Dermis blood vessel endothelial cell (primary cell): ENCODE measurements around the gene KAT8. TPM values are rescaled to one million over a fixed set of nuclear protein-coding genes. Genes with fewer than 3 reads are reported as not detected.
A peak's percentile ranks its signal among the peaks of the same experiment; 100 is the strongest.
"Not testable (repeated sequence)": the region's sequence is repeated elsewhere in the genome, so short reads cannot be mapped to it uniquely, and the experiment has no call there.

ENCODE experiments used
- DNase-seq: peaks from one replicate; pipeline ENCODE4 v3.0.0; 2010
- total RNA-seq: library from RNA; depleted of rRNA; stranded (reverse); fragments of >200 nt; gene quantifications from 2 replicates; pipeline ENCODE4 v1.2.3, GENCODE V29; 2014

Gene KAT8
- total RNA-seq, 1 donor from 2014 or later, result 38.3 TPM

DNA sequence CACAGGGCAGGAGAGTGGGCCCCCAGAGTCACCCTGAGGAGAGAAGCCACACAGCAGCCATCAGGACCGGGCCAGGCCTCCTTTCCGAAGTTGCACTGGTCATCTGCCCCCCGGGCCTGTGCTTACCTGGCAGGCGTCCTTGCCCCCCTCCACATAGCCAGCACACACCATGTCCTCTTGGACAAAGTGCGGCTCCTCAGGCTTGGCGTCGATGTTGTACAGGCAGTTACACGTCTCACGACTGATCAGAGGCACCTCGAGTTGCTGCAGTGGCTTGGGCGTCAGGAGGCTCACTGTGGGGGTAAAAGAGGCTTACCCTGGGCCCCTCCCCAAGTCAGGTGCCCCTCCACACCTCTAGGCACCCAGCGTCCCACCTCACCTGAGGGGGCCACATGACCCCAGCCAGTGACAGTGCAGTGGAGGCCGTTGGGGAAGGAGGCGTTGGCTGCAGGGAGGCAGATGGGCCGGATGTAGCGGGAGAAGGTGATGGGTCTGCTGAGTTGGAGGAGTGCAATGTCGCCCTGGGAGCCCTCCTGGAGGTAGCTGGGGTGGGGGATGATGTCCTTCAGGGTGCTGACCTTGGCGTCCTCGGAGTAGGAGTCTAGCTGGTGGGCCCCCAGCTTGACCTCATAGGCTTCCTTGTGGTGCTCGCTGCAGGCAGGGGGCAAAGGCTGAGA lies 15.0 kb downstream of the KAT8 start:
- DNase-seq, result no peak

DNA sequence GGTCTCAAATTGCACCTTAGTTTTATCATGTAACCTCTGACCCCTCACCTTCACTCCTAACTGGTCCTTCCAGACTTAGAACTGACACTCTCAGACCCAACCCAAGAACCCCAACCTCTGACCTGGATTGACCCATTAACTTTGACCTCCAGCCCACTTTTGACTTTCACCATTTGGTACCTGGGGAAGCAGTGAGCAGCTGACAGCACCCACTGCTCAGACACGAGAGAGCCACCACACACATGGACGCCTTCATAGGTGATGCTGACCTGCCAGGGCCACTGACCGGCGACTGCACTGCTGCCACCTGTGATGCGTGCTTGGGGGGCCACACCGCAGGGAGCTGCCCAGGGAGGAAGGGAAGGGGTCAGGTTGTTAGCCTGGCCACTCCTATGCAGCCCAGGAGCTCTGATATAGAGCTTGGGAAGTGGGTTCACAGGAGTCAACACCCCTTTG lies 15.6 kb downstream of the KAT8 start:
- DNase-seq, result no peak

DNA sequence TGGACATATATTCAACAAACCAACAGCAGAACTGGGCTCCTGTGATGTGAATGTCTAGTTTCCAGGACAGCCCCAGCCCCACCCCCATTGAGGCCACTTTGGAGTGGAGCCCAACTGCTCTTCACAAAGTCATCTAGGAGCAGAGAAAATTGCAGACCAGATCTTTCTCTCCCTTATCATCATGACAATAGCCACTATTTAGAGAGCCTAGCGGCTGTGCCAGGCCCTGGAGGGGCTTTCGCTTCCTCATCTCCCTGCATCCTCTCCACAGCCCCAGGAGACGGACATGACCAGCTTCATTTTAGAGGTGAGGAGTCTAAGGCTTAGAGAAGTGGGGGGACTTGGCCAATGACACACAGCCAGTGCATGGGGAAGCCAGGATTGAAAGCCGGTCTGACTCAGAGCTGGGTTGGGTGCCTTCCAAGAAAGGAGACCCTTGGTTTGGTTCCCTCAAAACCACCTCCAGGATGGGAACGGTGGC lies 16.7 kb downstream of the KAT8 start:
- DNase-seq, result no peak

DNA sequence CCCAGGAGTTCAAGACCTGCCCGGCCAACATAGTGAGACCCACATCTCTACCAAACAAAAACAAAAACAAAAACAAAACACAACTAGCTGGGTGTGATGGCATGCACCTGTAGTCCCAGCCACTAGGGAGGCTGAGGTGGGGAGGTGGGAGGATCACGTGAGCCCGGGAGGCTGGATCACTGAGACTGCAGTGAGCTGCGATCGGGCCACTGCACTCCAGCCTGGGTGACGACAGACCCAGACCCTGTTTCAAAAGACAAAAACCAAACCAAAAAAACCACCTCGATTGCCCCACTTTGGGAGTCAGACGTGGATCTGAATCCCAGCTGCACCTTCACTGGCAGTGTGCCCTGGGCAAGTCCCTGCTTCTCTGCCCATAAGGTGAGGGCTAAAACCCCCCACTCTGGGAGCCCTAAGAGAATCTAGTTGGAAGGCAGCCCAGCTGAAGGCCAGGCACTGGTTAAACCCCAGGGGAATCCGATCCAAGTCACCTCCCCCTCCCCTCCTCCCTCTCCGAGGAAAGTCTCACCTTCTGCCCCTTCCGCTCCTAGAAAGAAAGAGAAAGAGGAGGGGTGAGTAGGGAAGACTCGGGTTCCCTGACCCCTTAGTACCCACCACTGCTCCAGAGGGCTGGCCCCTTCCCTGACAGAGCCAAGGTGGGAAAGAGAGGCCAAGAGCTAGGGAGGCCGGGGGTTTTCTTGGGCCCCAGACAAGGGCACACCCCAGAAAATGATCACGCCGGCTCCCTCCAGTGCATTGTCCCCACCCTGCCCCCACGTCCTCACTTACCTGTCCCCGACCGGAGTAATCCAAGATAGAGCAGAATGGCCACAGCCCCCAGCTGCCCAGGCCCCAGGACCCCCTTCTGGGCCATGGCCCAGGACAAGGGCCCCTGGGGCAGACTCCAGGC lies 17.4 kb downstream of the KAT8 start:
- no peak for DNase-seq

DNA sequence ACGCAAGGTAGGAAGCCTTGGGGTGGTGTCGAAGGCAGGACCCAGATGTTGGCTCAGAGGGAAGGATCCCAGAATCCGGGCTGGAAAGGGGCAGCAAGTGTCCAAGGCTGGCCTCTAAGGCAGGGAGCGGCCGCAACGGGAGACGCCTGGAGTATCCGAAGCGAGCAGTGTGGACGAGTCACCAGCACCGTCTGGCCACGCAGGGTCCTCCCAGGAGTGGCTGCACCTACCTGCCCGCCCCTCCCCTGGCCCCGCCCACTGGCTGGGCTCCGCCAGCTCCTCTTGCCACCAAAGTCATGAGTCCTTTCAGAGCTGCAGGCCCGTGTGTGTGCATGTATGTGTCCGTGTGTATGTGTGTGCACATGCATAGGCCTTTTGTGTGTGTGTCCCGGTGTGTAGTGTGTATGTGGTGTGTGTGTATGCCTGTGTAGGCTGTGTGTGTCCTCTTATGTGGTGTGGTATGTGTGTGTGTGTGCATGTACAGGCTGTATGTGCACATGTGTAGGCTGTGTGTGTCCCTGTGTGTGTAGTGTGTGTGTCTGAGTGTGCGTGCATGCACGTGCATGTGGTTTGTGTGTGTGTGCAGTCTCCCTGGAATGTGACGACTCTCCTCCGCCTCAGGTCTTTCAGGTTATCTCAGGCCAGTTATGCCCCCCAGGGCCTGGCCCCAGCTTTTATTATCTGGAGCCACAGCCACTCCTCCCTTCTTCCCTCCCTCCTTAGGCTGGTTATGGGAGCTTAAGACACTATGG lies 18.2 kb downstream of the KAT8 start, which contains the start of gene PRSS8:
TSS of gene PRSS8 (minus strand) at position 193 of the 752 bp plus-strand sequence. CDS start 229 bp downstream, outside the sequence.
- no peak for DNase-seq

DNA sequence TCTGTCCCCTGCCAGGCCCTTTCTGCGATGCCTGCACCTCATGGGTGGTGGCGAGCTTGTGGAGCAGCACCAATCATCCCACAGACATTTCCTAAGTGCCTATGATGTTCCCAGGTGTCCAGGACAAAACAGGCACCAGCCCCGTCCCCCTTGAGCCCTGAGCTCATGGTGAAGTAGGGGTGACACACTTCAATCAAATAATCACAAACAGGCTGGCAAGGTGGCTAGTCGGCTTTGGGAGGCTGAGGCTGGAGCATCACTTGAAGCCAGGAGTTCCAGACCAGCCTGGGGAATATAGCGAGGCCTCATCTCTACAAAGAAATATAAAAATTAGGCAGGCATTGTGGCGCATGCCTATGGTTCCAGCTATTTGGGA lies 18.8 kb downstream of the KAT8 start:
- DNase-seq, result no peak

DNA sequence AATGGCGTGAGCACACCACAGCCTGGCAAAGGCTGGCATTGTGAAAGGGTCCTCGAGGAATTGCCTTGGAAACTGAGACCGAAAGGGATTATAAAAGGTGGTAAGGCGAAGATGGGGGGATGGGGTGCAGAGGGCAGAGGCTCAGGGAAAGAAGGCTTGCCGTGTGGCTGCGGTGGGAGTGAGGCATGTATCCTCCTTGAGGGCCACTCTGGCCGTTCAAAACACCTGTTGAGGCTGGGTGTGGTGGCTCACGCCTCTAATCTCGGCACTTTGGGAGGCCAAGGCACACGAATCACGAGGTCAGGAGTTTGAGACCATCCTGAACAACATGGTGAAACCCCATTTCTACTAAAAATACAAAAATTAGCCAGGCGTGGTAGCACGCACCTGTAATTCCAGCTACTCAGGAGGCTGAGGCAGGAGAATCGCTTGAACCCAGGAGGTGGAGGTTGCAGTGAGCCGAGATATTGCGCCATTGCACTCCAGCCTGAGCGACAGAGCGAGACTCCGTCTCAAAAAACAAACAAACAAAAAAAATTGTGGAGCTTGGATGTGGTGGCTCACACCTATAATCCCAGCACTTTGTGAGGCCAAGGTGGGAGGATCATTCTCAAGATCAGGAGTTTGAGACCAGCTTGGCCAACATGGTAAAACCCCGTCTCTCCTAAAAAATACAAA lies 19.5 kb downstream of the KAT8 start:
- DNase-seq, result not testable (repeated sequence)

DNA sequence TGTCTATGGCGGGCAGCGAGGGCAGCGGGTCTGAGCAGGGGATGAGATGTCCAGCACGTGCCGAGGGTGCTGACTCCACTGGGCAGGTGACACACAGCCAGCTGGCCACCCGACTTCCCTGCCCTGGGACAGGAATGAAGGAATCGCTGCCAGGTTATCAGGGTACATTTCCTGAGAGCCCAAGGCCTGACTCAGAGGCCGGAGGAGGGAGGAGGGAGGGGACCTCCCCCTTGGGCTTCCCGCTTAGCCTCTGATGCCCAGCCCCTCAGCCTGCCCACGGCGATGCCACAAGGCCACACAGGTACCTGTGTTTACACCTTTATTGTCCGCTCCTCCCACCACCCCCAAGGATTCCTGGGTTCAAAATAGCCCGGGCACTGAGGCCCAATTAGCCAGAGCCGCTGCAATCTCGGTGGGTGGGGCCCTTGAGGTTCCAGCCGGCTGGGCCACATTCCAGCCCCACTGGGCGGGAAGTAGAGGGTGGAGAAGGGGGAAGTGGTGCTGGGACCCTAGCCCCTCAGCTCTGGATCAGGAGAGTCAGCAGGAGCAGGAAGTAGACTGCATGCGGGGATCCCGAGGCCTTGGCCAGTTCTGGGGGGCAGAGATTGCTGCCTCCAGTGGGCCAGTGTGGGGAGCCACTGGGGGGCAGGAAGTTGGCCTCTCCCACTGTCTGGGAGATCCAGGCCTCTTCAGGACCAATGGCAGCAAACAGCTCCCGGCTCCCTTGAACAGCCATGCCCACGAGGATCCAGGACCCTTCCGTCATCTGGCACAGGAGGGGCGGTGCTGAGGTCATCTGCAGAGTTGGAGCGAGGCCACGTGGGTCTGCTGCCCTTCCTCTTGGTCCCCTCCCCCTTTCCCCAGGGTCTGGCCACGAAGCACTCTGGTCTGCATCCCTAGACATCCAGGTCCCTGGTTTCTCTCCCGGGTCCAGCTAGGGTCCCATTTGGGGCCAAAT lies 21.4 kb downstream of the KAT8 start:
- DNase-seq, result peak; percentile 83

DNA sequence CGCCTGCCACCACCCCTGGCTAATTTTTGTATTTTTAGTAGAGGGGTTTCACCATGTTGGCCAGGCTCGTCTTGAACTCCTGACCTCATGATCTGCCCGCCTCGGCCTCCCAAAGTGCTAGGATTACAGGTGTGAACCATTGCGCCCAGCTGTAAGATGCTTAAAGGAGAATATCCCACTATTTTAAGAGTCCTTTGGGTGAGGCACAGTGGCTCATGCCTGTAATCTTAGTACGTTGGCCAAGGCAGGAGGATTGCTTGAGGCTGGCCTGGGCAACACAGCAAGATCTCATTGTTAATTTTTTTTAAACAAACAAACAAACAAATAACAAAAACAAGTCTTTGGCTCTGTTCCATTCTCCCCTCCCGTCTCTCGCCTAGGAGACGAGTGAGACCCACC lies 23.6 kb downstream of the KAT8 start:
- not testable (repeated sequence) for DNase-seq

DNA sequence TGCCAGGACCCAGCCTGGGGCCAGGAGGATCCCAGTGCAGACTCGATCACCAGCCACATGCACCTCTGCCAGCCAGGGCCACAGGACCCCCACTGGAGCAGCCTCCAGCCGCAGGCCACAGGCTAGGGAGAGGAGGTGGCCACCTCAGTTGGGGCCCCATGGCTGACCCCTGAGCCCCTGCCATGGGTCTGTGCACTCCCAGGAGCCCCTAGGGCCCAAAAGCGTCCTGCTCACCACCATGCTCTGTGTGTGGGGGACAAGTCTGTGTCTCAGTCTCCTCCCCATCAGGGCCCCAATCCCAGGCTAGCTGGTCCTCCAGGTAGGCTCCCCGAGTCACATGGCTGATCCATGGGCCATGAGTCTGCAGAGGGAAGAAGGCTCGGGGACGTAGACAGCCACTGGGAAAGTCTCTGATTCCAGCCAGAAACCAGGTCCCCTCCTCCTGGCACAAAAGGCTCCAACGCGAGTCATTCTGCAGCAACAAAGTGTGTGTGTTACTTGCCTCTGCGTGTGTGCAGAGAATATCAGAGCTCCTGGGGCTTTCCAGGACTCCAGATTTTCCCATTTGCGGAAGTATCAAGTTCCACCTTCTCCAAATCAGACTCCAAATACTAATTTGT lies 24.1 kb downstream of the KAT8 start:
- no peak for DNase-seq

DNA sequence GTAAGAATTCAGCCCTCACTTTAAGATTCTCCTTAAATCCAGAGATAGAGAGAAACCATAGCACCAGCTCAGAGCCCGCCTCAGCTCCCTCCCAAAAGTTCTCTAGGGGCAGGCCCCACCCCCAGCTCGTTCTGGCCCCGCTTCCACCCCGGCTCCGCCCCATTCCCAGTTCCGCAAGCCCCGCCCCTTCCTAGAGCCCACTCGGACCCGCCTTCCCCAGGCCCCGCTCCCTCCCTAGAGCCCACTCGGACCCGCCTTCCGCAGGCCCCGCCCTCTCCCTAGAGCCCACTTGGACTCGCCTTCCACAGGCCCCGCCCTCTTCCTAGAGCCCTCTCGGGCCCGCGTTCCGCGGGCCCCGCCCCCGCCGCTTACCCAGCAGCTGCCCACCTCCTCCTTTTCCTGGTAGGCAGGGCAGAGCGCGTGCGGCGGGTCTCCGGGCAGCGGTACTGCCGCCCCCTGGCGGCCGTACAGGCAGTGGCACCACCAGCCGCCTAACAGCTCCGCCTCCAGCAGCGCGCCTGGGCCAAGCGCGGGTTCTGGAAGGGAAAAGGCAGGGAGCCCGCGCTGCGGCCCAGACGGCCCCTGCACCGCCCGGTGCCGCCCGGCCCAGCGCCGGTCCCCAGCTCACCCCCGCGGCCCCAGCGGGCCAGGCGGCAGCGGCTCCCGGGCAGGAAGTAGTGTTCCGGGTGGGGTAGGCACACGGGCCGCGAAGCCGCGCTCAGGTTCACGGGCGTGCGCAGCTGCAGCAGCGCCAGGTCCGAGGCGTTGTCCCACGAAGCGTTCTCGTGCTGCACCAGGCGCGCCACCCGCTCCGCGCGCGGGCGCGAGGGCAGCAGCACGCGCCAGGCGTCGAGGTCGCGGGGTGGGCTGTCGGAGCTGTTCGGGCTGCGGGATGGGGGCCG lies 24.9 kb downstream of the KAT8 start:
- DNase-seq, result peak; percentile 99

DNA sequence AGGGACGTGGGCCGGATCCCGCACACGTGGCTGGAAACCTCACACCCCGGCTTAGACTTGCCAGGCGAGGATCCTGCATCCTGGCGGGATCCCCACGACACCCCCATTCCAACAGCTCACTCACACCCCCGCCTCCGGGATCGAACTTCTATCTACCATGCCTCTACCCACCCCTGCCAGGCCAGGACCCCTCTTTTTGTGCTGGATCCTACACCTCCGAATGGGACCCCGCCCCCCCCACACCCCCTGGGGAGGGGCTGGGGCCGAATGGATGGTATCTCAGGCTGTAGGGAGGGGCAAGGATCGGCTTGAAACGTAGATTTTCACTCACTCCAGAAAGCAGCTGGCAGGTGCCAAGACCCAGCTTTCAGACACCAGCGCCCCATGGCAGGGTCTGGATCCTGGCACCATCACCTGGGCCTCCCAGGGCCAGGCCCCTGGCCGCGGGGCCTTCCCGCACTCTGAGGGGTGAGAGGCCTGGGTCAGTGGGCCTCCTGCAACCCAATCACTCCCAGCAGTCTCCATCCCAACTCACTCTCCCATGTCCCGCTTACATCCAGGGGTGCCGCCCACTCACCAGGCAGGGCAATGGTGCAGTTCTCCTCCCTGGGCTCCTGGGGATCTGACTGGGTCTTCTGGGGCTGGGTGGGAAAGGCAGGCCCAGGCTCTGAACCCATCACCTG lies 25.7 kb downstream of the KAT8 start:
- DNase-seq, result no peak

DNA sequence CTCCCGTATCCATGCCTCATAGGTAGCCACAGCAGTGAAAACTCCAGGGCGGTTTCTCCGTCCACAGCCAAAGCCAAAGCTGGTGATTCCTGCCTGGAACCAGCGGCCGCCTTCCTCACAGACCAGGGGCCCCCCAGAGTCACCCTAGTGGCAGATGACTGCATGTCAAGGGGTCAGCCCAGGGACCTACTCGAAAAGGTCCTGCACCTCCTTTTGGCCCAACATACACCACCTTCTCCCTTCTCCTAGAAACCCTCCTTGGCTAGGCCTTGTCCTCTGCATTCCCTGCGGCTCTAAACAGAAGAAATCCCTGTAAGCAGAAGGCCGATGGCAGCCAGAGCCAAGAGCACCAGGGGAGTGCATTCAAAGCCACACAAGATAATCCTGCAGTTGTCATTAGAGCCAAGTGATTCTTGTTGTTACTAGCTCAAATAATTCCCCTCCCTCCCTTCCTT lies 26.3 kb downstream of the KAT8 start:
- DNase-seq, result no peak

DNA sequence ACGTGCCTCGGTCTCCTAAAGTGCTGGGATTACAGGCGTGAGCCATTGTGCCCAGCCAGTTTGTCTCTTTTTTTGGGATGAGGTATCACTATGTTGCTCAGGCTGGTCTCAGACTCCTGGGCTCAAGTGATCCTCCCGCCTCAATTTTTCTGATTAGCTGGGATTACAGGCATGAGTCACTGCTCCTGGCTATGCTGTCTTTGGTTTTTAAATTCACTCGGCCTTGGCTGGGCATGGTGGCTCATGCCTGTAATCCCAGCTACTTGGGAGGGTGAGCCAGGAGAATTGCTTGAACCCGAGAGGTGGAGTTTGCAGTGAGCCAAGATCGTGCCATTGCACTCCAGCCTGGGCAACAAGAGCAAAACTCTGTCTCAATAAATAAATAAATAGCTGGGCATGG lies 27.0 kb downstream of the KAT8 start:
- not testable (repeated sequence) for DNase-seq

DNA sequence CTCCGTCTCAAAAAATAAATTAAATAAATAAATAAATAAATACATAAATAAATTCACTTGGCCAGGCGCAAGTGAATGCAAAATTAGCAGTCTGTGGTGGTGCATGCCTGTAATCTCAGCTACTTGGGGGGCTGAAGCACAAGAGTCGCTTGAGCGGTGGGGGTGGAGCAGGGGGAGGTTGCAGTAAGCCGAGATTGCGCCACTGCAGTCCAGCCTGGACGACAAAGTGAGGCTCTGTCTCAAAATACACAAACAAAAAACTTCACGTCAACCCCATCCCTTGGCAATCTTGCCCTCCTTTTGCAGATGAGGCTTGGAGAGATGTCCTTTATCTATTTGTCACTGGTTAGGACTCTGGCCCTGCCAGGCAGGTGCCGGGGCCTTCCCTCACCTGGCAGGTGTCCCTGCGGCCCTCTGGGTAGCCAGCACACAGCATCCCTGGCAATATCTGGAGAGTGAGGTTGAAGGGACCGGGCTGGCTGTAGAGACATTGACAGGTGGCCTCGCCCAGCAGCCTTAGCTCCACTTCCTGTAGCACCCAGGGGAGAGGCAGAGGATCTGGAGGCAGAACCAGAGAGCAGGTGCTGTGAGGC lies 28.0 kb downstream of the KAT8 start:
- DNase-seq, result no peak

DNA sequence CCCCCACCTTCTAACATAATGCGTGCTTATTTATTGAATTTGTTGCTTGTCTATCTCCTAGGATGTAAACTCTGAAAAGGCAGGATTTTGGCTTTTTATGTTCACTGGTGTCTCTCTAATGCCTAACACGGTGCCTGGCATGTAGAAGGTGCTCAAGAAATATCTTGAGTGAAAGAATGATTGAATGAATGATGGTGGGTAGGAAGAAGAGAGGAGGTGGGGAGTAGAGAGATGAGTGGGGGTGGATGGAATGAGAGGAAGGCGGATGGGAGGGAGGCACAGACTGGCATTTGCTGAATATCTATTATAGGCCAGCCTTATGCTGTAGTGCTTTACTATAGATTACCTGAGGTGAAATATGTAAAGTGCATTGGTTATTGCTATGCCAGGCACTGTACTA lies 30.1 kb downstream of the KAT8 start:
- DNase-seq, result no peak

DNA sequence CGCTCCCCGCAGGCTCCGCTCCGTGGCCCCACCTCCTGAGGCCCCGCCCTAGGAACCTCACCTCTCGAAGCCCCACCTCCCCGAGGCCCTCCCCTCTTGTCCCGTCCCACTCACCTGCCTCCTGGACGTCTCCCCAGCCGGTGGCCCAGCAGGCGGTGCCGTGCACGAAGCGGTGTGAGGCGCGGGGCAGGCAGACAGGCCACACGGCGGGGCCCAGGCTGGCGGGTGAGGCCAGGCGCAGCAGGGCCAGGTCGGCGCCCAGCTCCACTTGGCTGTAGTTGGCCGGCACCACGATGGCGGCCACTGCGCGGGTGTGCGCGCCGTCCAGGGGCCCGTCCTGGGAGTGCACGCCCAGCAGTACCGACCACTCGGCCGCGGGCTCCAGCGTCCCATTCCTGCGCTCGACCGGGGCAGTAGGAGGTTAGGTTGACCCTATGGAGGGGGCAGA lies 30.8 kb downstream of the KAT8 start:
- no peak for DNase-seq

DNA sequence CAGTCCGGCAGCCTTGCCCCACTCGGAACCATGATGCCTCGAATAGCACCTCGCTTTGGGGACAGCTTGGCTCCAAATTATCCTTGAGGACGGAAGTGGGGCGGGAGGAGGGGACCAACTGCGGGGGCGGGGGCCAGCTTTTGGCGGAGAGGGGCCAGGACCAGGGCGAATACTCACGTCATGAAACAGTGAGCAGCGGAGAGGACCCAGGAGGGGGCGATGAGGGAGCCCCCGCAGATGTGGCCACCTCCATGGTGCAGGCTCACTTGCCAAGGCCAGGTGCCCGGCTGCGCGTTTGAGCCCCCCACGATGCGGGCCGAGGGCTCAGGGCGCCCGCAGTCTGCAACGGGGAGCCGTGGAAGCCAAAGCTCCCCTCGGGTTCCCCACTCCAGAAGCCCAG lies 31.4 kb downstream of the KAT8 start:
- no peak for DNase-seq
